ENCODE measurements around the gene SNUPN.

GRCh38 chr15:75637245-75638009 is 11.9 kb upstream of the SNUPN start:
- no peak for TF ChIP-seq CTCF (IDR thresholded peaks at IDR 0.05)
- TF ChIP-seq POLR2A (IDR thresholded peaks at IDR 0.05), result no peak
- TF ChIP-seq POLR2AphosphoS5 (IDR thresholded peaks at IDR 0.05), result no peak

All from upper lobe of left lung (tissue), 4 donors.